GM12873 (cell line): Measurements from ENCODE around the gene PPP1R7.

ENCODE experiments used
- TF ChIP-seq, protein P1 (sequence below): IDR thresholded peaks from 2 replicates; pipeline ENCODE4 v1.5.1; 2012; ENCODE audit warnings: low read depth, mild to moderate bottlenecking, moderate library complexity, low read length, control low read depth; ENCODE audit not compliant: insufficient read depth; ENCODE audit errors: missing control alignments

PPP1R7 gene

DNA sequence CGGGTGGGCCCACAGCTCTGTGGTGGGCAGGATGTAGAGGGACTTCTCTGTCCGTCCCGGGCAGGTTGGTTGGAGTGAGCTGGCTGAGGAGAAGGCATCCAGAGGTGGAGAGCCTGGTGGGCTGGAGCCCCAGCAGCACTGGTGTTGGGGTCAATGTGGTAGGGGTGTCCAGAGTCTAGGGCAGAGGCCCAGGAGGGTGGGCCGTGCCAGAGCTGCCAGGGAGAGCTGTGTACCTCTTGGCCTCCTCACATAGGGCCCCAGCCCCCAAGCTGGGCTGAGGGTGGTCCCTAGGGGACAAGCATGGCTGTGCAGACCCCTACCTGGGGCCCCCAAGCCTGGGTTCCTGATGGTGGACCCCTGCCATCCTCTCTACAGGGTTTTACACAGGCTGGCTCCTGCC, 54.2 kb downstream of the PPP1R7 start:
- TF ChIP-seq, protein P1, sequence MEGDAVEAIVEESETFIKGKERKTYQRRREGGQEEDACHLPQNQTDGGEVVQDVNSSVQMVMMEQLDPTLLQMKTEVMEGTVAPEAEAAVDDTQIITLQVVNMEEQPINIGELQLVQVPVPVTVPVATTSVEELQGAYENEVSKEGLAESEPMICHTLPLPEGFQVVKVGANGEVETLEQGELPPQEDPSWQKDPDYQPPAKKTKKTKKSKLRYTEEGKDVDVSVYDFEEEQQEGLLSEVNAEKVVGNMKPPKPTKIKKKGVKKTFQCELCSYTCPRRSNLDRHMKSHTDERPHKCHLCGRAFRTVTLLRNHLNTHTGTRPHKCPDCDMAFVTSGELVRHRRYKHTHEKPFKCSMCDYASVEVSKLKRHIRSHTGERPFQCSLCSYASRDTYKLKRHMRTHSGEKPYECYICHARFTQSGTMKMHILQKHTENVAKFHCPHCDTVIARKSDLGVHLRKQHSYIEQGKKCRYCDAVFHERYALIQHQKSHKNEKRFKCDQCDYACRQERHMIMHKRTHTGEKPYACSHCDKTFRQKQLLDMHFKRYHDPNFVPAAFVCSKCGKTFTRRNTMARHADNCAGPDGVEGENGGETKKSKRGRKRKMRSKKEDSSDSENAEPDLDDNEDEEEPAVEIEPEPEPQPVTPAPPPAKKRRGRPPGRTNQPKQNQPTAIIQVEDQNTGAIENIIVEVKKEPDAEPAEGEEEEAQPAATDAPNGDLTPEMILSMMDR = no peak

DNA sequence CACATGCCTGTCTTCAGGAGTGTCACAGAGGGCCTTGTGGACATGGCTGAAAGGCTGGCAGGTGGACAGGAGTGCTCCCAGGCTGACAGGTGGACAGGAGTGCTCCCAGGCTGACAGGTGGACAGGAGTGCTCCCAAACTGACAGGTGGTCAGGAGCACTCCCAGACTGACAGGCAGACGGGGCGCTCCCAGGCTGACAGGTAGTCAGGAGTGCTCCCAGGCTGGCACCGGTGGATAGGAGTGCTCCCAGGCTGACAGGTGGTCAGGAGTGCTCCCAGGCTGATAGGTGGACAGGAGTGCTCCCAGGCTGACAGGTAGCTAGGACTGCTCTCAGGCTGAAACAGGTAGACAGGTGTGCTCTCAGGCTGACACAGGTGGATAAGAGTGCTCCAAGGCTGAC, 54.8 kb downstream of the PPP1R7 start:
- TF ChIP-seq, protein P1 = no peak

DNA sequence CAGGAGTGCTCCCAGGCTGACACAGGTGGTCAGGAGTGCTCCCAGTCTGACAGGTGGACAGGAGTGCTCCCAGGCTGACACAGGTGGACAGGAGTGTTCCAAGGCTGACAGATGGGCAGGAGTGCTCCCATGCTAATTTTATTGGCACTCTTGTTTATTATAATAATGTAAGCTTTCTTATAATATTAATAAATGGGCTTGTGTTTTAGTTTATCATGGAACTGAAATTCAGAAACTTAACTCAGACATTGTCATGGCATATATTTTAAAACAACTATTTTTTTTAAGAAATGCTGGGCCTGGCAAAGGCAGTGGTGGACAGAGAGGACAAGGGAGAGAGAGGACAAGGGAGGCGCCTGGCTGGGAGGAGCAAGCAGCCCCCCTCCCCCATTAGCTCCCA, 56.9 kb downstream of the PPP1R7 start:
- TF ChIP-seq, protein P1 = no peak

DNA sequence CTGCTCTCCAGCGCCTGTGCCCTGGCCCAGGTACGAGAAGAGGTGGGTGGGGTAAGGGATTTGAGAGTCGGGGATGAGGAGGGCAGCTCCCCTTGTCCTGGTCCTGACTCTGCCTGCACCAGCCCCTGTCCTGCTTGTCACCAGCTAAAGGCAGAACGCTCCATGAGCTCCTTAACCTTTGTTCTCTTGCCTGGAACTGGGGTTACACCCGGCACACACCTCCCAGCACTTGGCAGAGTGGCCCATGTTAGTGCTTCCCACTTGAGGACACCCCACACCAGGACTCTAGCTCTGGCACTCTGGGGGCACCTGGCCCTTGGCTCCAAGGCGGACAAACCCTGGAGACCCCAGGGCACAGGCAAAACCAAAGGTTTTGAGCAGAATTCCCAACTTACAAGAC, 57.4 kb downstream of the PPP1R7 start:
- TF ChIP-seq, protein P1 = no peak

DNA sequence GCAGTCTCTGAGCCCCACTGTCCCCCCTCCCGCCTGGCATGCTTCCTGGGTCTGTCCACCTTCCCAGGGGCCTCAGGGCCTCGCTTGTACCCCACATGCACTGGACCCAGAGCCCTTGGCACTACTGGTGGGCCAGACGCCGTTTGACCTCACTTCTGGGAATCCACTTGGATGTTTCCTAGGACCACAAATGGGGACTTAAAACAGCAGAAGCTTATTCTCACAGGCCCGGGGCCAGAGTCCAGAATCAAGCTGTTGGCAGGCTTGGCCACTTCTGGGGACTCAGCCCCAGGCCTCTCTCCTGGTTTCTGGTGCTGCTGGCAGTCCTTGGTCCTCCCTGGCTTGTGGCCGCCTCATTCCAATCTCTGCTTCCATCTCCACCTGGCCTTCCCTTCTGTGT, 57.8 kb downstream of the PPP1R7 start:
- TF ChIP-seq, protein P1 = no peak

DNA sequence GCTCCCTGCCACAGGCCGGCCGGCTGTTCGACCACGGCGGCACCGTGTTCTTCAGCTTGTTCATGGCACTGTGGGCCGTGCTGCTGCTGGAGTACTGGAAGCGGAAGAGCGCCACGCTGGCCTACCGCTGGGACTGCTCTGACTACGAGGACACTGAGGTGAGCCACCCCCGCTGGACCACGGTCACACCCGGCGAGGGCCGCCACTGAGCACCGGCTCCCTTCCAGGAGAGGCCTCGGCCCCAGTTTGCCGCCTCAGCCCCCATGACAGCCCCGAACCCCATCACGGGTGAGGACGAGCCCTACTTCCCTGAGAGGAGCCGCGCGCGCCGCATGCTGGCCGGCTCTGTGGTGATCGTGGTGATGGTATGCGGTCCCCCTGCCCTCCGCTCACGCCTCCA, 59.0 kb downstream of the PPP1R7 start:
- TF ChIP-seq, protein P1 = no peak

DNA sequence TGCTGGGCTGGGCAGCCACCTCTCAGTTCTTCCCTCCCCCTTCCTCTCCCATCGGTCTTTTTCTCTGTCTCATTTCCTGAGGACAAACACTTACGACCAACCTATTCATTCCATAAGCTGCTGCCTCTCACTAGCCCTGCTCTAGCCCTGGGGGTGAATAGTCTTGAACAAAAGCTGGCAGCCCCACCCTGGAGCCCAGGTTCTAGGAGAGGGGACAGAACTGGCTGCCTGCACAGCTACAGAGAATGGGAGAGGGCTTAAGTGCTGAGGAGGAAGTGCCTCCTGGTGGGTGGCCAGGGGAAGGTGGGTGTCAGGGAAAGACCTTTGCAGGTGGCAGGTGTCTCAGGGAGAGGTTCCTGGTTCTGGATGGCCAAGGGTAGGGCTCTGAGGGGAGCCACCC, 61.0 kb downstream of the PPP1R7 start:
- TF ChIP-seq, protein P1 = no peak
